Renal pelvis (tissue), 4 donors: ENCODE results near the gene SRGAP2C. TPM values are rescaled to one million over a fixed set of nuclear protein-coding genes. Genes with fewer than 3 reads are reported as not detected.
"Not testable (repeated sequence)": the region's sequence is repeated elsewhere in the genome, so short reads cannot be mapped to it uniquely, and the experiment has no call there.

Experiments used
- DNase-seq: peaks from one replicate; pipeline ENCODE4 v3.0.0-alpha.2; 2013
- polyA plus RNA-seq, 3 donors: library from polyadenylated mRNA; unstranded; fragments of 120-200 nt; gene quantifications; one replicate each; pipeline ENCODE4 v1.2.1, GENCODE V29; 2013; ENCODE audit not compliant: insufficient read length in 3 of 3

The SRGAP2C gene
- polyA plus RNA-seq, 3 donors, result 17.5 to 21.5 (median 20.3) TPM

DNA sequence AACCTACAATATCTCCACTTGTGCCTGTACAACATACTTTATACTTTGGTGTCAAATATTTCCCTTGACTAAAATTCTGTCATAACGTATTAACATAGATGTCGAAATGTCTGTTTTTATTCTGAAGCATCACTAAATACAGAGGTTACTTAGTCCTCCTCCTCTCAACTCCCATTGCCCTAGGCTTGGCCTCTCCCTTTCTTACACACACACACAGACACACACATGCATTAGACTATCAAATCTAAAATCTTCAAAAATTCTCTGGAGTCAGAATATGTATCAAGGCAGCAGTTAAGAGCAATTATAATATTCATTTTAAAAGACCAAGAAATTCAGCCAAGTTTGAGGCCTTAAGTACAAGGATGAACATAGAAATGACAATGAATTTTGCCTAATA is 8.1 kb upstream of the SRGAP2C start:
- DNase-seq, result not testable (repeated sequence)

GRCh38 chr1:121178197-121178596 is 6.6 kb upstream of the SRGAP2C start:
- not testable (repeated sequence) for DNase-seq

GRCh38 chr1:121183867-121184266 is 908 bp upstream of the SRGAP2C start:
- not testable (repeated sequence) for DNase-seq

DNA sequence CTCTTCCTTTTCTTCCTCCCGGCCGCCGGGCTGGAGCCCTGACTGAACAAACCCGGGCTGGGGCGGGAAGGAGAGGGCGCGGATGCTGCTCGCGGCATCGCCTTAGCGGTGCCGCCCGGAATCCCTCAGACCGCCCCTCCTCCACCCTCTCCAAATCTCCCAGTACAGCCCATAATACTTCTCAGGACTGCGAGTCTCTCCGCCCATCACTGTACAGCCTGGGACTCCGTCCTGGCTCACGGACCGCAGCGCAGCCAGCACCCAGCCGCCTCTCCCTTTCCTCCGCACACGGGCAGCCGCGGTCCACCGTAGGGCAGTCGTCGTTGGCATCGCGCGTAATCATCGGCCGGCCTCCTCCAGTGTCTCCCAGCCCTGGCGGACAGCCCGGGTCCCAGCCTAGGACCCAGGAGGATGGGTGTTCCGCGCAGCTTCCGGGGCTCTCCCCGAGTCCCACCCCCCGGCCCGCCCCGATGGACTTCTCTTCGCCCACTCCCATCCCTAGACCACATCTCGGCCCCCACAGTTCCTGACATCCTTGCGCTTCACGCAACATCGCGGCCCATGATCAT is 449 bp downstream of the SRGAP2C start:
- DNase-seq, result not testable (repeated sequence)

GRCh38 chr1:121186191-121186590 is 1.4 kb downstream of the SRGAP2C start:
- not testable (repeated sequence) for DNase-seq

GRCh38 chr1:121187914-121188313 is 3.1 kb downstream of the SRGAP2C start:
- not testable (repeated sequence) for DNase-seq

DNA sequence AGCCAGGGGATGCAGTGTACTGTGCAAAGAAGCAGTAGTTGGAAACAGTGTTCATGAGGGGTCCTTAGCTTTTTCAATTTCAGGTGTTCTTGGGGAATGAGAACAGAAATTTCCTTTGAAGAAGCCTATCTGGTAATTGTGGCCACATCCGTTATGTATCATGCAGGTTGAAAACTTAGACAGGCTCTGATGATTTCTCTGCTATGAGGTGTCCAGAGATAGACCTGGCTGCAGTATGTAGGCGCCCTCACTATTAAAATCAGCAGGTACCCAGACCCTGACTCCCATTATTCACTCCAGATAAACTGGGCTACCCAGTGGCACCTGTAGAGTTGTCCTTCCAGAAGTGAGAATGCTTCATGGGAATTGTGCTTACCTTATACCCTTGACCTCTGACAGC is 7.7 kb downstream of the SRGAP2C start:
- DNase-seq, result not testable (repeated sequence)

DNA sequence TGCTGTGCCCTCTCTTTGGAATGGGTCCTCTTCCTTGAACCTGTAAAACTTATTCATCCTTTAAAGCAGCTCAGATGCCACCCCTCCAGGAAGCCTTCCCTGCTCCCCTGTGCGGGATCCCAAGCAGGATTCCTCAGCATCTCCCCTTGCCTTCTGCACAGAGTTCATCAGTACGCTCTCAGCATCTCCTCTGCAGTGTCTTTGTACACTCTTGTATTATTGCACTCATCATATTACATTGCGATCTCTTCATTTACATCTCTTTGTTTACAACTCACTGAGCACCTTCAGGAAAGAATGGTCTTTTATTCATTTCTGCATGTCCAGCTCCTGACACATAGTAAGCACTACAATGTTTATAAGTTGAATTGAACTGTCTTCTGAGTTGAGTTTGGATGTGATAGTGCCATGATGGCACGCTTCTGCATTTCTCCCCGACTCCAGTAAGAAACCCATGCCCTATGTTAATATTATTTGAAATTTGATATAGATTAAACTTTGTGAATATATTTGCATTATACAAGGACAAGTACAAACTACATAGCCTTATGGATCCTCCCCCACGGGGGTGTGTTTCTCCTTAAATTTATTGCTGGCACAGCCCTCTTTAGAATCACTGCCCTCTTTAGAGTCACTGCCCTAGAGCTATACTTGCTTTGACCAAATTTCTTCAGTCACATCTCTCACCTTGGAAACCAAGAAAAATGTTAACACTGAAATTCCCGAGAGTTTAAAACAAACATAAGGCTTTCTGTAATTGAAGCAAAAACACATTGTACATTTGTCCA is 12.5 kb downstream of the SRGAP2C start:
- not testable (repeated sequence) for DNase-seq

- DNase-seq, result not testable (repeated sequence)
These were observed 15.0 kb downstream of the SRGAP2C start for GRCh38 chr1:121199763-121200162.

GRCh38 chr1:121200232-121200631 is 15.5 kb downstream of the SRGAP2C start:
- DNase-seq, result not testable (repeated sequence)

DNA sequence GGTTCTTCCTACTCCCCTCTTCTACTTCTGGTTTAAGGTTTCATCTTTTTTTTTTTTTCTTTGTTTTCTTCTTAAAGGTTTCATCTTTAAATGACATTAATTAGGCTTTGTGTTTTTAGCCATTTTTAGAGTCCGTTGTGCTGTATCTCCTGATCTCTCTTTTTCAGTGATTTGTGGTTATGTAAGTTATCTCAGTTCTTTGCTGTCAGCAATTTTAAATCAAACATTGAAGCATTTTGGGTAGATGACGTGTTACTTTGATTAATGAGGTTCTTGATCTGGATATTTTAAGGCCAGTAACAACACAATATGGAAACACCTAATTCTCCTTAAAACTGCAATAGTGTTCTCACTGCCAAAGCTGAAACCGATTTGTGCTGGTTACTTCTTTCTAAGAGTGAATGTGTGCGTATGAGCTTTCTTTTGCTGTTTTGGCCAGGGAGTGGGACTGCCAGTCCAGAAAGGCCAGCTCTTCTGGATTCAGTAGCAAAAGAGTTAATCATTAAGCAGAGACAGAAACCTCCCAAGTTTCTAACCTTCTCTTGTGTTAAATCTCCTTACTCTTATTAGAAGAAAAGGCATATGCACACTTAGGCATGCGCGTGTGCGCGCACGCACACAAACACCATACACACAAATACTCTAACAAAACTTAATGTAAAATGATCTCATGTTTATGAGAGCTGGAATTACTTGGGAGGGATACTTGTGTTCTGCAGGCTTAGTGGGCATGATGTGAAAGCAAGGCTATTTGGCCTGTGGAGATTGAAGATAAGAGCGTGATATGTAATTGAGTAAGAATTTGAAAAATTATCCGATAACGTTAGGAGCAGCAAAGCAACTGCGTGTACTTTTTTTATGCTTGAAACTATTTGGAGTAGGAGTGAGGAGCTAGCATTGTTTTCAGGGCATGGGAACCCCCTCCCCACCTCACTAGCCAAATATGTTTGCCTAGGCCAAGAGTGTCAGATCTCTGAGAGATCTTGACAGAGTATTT is 16.5 kb downstream of the SRGAP2C start:
- not testable (repeated sequence) for DNase-seq

- DNase-seq, result not testable (repeated sequence)
These were observed 18.2 kb downstream of the SRGAP2C start for GRCh38 chr1:121202986-121203385.

GRCh38 chr1:121205786-121206711 is 21.3 kb downstream of the SRGAP2C start:
- DNase-seq, result not testable (repeated sequence)

GRCh38 chr1:121207328-121207727 is 22.6 kb downstream of the SRGAP2C start:
- not testable (repeated sequence) for DNase-seq

DNA sequence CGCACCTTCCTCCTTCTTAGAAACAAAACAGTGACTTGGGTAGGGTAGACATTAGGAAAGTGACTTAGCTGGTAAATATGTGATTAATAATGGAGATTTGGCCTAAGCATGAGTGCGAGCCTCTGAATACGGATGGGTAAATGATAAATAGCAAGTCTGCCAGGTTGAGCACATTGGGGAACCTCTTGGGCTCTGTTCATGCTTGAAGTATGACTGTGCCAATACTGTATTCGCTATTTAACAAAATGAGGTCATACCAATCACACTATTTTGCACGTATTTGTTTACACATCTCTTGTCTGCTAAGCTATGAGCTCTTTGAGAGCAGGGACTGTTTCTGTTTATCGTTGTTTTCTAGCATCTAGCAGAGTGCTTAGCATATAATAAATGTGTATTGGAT is 23.6 kb downstream of the SRGAP2C start:
- not testable (repeated sequence) for DNase-seq

- DNase-seq, result not testable (repeated sequence)
These were observed 26.0 kb downstream of the SRGAP2C start for GRCh38 chr1:121210778-121211177.

GRCh38 chr1:121213491-121213890 is 28.7 kb downstream of the SRGAP2C start:
- DNase-seq, result not testable (repeated sequence)

DNA sequence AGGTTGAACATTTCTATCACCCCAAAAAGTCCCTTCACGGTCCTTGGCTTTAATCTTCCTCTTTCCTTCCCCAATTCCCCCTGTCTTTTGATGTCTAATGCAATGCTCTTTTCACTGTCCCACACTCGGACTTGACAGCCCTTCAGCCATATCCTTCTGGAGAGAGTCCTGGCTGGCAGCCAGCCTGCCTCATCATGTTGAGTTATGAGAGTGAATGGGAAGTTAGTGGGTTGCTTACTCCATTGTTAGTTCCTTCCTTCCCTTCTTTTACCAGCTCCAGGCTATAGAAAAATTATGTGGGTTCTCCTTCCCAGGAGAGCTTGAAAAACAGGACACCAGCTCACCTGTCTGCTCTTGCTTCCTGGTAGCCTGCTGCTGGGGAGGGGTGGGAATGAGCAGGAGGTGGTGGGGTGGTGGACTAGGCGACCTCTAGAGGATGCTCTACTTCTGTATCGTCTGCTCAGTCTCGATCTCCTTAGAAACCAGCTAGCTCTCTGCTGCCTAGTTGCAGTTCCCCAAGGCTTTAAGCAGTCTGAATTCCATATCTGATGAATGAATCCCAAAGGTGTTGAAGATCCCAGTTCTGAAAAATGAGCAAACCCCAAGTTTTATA is 29.9 kb downstream of the SRGAP2C start:
- not testable (repeated sequence) for DNase-seq

- not testable (repeated sequence) for DNase-seq
These were observed 31.1 kb downstream of the SRGAP2C start for GRCh38 chr1:121215699-121216417.

DNA sequence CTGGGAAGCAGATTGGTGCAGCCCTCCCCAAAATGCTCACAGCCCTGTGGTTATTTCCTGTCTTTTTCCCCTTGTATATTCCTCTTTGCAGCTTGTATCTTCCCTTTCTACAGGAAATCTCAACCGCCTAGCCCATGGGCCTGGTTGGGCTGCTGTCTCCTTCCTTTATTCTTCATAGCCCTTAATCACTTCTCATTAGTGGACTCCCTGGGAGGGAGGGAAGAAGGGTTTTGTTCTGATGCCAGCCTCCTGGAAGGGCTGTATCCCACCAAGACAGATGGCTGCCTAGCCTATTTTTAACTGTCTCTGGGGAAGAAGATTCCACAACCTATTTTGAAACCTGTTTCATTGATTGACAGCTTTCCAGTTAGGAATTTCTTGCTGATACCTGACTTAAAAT is 31.9 kb downstream of the SRGAP2C start:
- DNase-seq, result not testable (repeated sequence)
